MM.1S (cell line): Measurements from ENCODE around the gene TMEM175.

Source experiments
- EZH2 ChIP-seq: fragments of 300-600 bp; sonication (generic); optimal IDR thresholded peaks from 2 replicates; pipeline ENCODE3; 2017; ENCODE audit warnings: low read depth, mild to moderate bottlenecking, antibody characterized with exemption, low read length, mixed read lengths
- TF ChIP-seq, protein P1 (sequence below): fragments of 300-600 bp; sonication (generic); IDR thresholded peaks from 2 replicates; pipeline ENCODE4 v1.5.1; 2016; ENCODE audit warnings: antibody characterized with exemption, low read length, mixed read lengths

DNA sequence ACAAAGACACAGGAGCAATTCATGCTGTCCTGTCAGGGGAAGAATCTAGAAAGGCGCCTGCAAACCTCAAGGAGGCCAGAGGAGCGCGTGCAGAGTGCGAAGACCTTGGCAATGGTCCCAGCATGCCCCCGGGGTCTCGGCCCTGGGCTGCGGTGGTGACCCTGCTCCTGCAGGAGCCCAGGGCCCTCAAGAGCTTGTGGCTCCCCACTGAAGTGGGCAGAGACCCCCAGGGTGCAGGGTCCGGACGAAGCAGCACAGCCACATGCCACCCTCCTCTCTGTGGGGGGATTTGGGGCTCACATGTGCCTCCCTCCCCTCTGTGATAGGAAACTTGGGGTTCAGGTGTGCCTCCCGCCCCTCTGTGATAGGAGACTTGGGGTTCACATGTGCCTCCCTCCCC, 39.5 kb upstream of the TMEM175 start:
- TF ChIP-seq, protein P1, sequence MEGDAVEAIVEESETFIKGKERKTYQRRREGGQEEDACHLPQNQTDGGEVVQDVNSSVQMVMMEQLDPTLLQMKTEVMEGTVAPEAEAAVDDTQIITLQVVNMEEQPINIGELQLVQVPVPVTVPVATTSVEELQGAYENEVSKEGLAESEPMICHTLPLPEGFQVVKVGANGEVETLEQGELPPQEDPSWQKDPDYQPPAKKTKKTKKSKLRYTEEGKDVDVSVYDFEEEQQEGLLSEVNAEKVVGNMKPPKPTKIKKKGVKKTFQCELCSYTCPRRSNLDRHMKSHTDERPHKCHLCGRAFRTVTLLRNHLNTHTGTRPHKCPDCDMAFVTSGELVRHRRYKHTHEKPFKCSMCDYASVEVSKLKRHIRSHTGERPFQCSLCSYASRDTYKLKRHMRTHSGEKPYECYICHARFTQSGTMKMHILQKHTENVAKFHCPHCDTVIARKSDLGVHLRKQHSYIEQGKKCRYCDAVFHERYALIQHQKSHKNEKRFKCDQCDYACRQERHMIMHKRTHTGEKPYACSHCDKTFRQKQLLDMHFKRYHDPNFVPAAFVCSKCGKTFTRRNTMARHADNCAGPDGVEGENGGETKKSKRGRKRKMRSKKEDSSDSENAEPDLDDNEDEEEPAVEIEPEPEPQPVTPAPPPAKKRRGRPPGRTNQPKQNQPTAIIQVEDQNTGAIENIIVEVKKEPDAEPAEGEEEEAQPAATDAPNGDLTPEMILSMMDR, result no peak
- no peak for TF ChIP-seq EZH2
